ENCODE data around the gene EFCAB12. TPM values are rescaled to one million over a fixed set of nuclear protein-coding genes. Genes with fewer than 3 reads are reported as not detected.

EFCAB12 gene
- total RNA-seq, 2 donors from 2014 or later: 0.05 to 0.14 TPM

- DNase-seq (ENCODE audit: low spot score): no peak
- intact Hi-C loops (cut with DNase I): no loop called here
Observed at GRCh38 chr3:129356756-129357425, 71.5 kb downstream of the EFCAB12 start.

- intact Hi-C loops (cut with DNase I): no loop called here
- no peak for DNase-seq (ENCODE audit: low spot score)
Observed at GRCh38 chr3:129353589-129353941, 74.9 kb downstream of the EFCAB12 start.

- DNase-seq (ENCODE audit: low spot score): no peak
- intact Hi-C loops (cut with DNase I): no loop called here
Observed at GRCh38 chr3:129352650-129353588, 75.5 kb downstream of the EFCAB12 start.

GRCh38 chr3:129352045-129352444 lies 76.4 kb downstream of the EFCAB12 start:
- no peak for DNase-seq (ENCODE audit: low spot score)

More at GRCh38 chr3:129352045-129352444, 76.4 kb downstream of the EFCAB12 start:
- intact Hi-C loops (cut with DNase I): no loop called here

Other genes with a start within 250 kb of the EFCAB12 start
- 100 to 1,000 TPM; 267 to 284 TPM for gene CNBP, start 244.7 kb downstream of the EFCAB12 start, total RNA-seq
- 100 to 1,000 TPM; 139 to 143 TPM for gene COPG1, start 179.0 kb downstream of the EFCAB12 start, total RNA-seq
- 10 to 100 TPM; 24.5 to 25.2 TPM for gene HMCES, start 149.8 kb downstream of the EFCAB12 start, total RNA-seq
- 10 to 100 TPM; 23.1 to 24.9 TPM for gene MBD4, start 11.3 kb upstream of the EFCAB12 start, total RNA-seq
- gene IFT122, start 11.6 kb upstream of the EFCAB12 start, total RNA-seq: 10 to 100 TPM; 22.0 to 22.5 TPM
- gene RHO, start 100.0 kb upstream of the EFCAB12 start, total RNA-seq: not detected
- not detected for gene H1-8, start 114.5 kb upstream of the EFCAB12 start, total RNA-seq
- 100 to 1,000 TPM; 155 to 241 TPM for gene PLXND1, start 178.0 kb upstream of the EFCAB12 start, total RNA-seq